ENCODE results near the gene HS6ST1. TPM values are rescaled to one million over a fixed set of nuclear protein-coding genes. Genes with fewer than 3 reads are reported as not detected.

HS6ST1 gene
- total and polyA plus RNA-seq, 9 donors: 12.9 to 62.5 (median 45.3) TPM

GRCh38 chr2:128261245-128262128, 57.2 kb downstream of the HS6ST1 start:
- no peak overlapping the region for H3K4me3 ChIP-seq
- H3K36me3 ChIP-seq: no peaks in the 10 kb centered on the region
- H3K27me3 ChIP-seq: no peaks in the 10 kb centered on the region
- WGBS, 3 donors: 72 to 79% (median 77%) methylated on average over 26 of the region's 26 CpGs
- no peak for TF ChIP-seq EP300 (IDR thresholded peaks at IDR 0.05)
- no peak for TF ChIP-seq POLR2A (IDR thresholded peaks at IDR 0.05)
- TF ChIP-seq CTCF (IDR thresholded peaks at IDR 0.05): no peak
- no peaks in the 10 kb centered on the region for H3K9me3 ChIP-seq
- no peaks in the 10 kb centered on the region for H3K4me1 ChIP-seq (ENCODE audit: insufficient read depth)
- no peak for DNase-seq
- no peak overlapping the region for H3K27ac ChIP-seq
- intact Hi-C loops (cut with DNase I): no loop called here

GRCh38 chr2:128260239-128261138, 58.2 kb downstream of the HS6ST1 start:
- H3K27ac ChIP-seq: no peak overlapping the region
- DNase-seq: peak in 1 of 5 donors; percentile 26
- no peaks in the 10 kb centered on the region for H3K36me3 ChIP-seq
- H3K4me1 ChIP-seq (ENCODE audit: insufficient read depth): no peaks in the 10 kb centered on the region
- H3K27me3 ChIP-seq: no peaks in the 10 kb centered on the region
- WGBS, 3 donors: 53 to 70% (median 70%) methylated on average over 21 to 24 of the region's 24 CpGs
- TF ChIP-seq POLR2A (IDR thresholded peaks at IDR 0.05) (no peak), CTCF (IDR thresholded peaks at IDR 0.05) (no peak), EP300 (IDR thresholded peaks at IDR 0.05) (no peak)
- intact Hi-C loops (cut with DNase I): no loop called here
- H3K4me3 ChIP-seq: no peak overlapping the region
- H3K9me3 ChIP-seq: no peaks in the 10 kb centered on the region

- no peak overlapping the region for H3K27ac ChIP-seq
- no peaks in the 10 kb centered on the region for H3K27me3 ChIP-seq
- WGBS, 3 donors: 87 to 91% (median 90%) methylated on average over 5 of the region's 5 CpGs
- no peak for DNase-seq
- intact Hi-C loops (cut with DNase I): no loop called here
- TF ChIP-seq CTCF (IDR thresholded peaks at IDR 0.05) (no peak), EP300 (IDR thresholded peaks at IDR 0.05) (no peak), POLR2A (IDR thresholded peaks at IDR 0.05) (no peak)
- H3K9me3 ChIP-seq: no peaks in the 10 kb centered on the region
- H3K4me3 ChIP-seq: no peak overlapping the region
- no peaks in the 10 kb centered on the region for H3K4me1 ChIP-seq (ENCODE audit: insufficient read depth)
- no peaks in the 10 kb centered on the region for H3K36me3 ChIP-seq
Observed at GRCh38 chr2:128259585-128259984, 59.1 kb downstream of the HS6ST1 start.

GRCh38 chr2:128258218-128258617, 60.5 kb downstream of the HS6ST1 start:
- Histone ChIP-seq H3K4me3 (no peak overlapping the region), H3K27me3 (no peaks in the 10 kb centered on the region), H3K27ac (no peak overlapping the region), H3K36me3 (no peaks in the 10 kb centered on the region), H3K4me1 (ENCODE audit: insufficient read depth) (no peaks in the 10 kb centered on the region), H3K9me3 (no peaks in the 10 kb centered on the region)
- DNase-seq: no peak
- intact Hi-C loops (cut with DNase I): no loop called here
- TF ChIP-seq POLR2A (IDR thresholded peaks at IDR 0.05): no peak
- TF ChIP-seq CTCF (IDR thresholded peaks at IDR 0.05): no peak
- TF ChIP-seq EP300 (IDR thresholded peaks at IDR 0.05): no peak
- WGBS, 3 donors: 79 to 91% (median 90%) methylated on average over 6 of the region's 6 CpGs
